ENCODE data around the gene NALCN.

NALCN gene

DNA sequence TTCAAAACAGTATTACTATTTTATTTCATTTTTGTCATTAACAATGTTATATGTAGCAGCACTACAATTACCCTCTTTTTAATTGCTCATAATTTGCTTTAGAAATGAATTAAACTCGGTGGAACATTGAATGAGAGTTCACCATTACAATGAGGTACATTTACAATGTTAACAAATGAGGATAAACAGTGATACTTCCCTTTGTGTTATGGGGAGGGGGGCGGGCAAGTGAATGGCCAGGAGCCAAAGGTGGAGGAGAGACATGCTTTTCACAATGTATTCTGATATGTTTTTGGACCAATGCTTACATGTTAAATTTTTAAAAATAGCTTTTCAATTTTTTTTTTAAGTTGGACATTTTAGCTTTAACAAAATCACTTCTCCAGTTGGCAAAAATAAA lies 34.2 kb downstream of the NALCN start:
- no peaks in the 10 kb centered on the region for H3K4me1 ChIP-seq (ENCODE audit: control insufficient read depth, insufficient read depth, low read length)
- H3K27me3 ChIP-seq (ENCODE audit: control insufficient read depth, insufficient read depth, low read length) = no peaks in the 10 kb centered on the region
- no peak overlapping the region for H3K27ac ChIP-seq (ENCODE audit: low read depth, low read length)
- H3K36me3 ChIP-seq (ENCODE audit: control insufficient read depth, insufficient read depth, low read length) = no peaks in the 10 kb centered on the region
- no peak overlapping the region for H3K9ac ChIP-seq (ENCODE audit: low read length)
- no peak overlapping the region for H3K4me3 ChIP-seq (ENCODE audit: low read length)

GRCh38 chr13:101360525-101360924 lies 55.8 kb downstream of the NALCN start:
- Histone ChIP-seq H3K9ac (ENCODE audit: low read length) (no peak overlapping the region), H3K27me3 (ENCODE audit: control insufficient read depth, insufficient read depth, low read length) (no peaks in the 10 kb centered on the region), H3K4me1 (ENCODE audit: control insufficient read depth, insufficient read depth, low read length) (no peaks in the 10 kb centered on the region), H3K27ac (ENCODE audit: low read depth, low read length) (no peak overlapping the region), H3K4me3 (ENCODE audit: low read length) (no peak overlapping the region), H3K36me3 (ENCODE audit: control insufficient read depth, insufficient read depth, low read length) (no peaks in the 10 kb centered on the region)

DNA sequence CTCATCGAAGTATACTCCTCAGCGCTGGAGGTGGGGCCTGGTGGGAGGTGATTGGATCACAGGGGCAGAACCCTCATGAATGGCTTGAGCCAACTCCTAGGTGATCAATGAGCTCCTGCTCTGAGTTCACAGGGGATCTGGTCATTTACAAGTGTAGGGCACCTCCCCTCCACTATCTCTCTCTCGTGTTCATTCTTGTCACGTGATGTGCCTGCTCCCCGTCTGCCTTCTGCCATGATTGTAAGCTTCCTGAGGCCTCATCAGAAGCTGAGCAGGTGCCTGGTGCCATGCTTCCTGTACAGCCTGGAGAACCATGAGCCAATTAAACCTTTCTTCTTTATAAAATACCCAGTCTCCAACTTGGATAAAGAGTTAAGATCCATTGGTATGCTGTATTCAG lies 61.4 kb downstream of the NALCN start:
- Histone ChIP-seq H3K27ac (ENCODE audit: low read depth, low read length) (no peak overlapping the region), H3K4me3 (ENCODE audit: low read length) (no peak overlapping the region), H3K27me3 (ENCODE audit: control insufficient read depth, insufficient read depth, low read length) (no peaks in the 10 kb centered on the region), H3K9ac (ENCODE audit: low read length) (no peak overlapping the region), H3K4me1 (ENCODE audit: control insufficient read depth, insufficient read depth, low read length) (no peaks in the 10 kb centered on the region), H3K36me3 (ENCODE audit: control insufficient read depth, insufficient read depth, low read length) (no peaks in the 10 kb centered on the region)

DNA sequence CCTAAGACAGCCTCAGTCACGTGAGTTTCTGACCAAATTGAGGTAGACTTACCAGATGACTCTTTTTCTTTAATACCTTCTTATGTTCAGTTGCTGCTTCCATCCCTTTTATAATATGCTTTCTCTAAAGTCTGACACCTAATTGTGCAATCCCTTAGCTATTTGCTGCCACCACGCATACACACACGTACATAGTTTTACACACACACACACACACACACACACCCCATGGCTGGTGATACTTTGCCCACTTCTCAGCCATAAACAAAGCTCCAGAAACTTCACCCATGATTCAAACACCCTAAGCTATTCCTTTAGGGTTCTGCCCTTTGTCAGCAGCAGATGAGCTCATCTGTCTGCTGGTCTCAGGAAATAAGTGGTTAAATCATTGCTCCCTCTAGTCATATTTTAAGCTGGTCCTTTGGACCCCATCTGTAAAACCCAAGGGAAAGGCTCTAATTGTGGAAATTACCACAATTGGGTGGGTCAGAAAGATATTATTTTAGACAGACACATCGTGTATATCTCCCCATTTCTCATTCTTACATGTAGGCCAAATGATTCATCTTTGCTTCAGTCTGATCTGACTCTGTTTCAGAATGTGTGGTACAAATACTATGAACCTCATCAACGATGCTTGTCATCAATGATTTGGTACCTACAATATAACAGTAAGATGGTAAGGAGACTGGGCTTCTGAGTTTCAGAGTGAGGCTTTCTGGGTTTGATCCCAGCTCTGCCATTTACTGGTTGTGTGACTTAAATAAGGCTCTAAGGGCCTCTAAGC lies 69.2 kb downstream of the NALCN start:
- H3K27ac ChIP-seq (ENCODE audit: low read depth, low read length) = no peak overlapping the region
- no peak overlapping the region for H3K9ac ChIP-seq (ENCODE audit: low read length)
- H3K4me3 ChIP-seq (ENCODE audit: low read length) = no peak overlapping the region
- no peaks in the 10 kb centered on the region for H3K27me3 ChIP-seq (ENCODE audit: control insufficient read depth, insufficient read depth, low read length)
- no peaks in the 10 kb centered on the region for H3K4me1 ChIP-seq (ENCODE audit: control insufficient read depth, insufficient read depth, low read length)
- H3K36me3 ChIP-seq (ENCODE audit: control insufficient read depth, insufficient read depth, low read length) = no peaks in the 10 kb centered on the region

DNA sequence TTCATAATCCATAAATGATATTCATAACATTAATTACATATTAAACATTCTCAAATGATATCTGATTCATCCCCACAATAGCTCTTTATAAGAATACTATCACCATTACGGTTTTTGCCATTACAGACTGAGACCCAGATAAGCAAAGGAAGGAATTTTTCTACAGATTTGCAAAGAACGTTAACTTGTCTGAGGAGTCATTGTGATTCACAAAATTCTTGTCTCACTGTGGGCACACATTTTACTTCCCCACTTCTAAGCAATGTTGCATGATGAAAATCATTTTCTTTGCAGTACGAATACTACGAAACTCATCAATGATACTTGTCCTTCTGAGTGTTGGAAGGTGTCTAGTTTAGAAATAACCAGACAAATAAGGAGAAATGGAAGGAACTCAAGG lies 70.1 kb downstream of the NALCN start:
- no peak overlapping the region for H3K27ac ChIP-seq (ENCODE audit: low read depth, low read length)
- no peak overlapping the region for H3K9ac ChIP-seq (ENCODE audit: low read length)
- H3K4me1 ChIP-seq (ENCODE audit: control insufficient read depth, insufficient read depth, low read length) = no peaks in the 10 kb centered on the region
- H3K4me3 ChIP-seq (ENCODE audit: low read length) = no peak overlapping the region
- no peaks in the 10 kb centered on the region for H3K27me3 ChIP-seq (ENCODE audit: control insufficient read depth, insufficient read depth, low read length)
- no peaks in the 10 kb centered on the region for H3K36me3 ChIP-seq (ENCODE audit: control insufficient read depth, insufficient read depth, low read length)

DNA sequence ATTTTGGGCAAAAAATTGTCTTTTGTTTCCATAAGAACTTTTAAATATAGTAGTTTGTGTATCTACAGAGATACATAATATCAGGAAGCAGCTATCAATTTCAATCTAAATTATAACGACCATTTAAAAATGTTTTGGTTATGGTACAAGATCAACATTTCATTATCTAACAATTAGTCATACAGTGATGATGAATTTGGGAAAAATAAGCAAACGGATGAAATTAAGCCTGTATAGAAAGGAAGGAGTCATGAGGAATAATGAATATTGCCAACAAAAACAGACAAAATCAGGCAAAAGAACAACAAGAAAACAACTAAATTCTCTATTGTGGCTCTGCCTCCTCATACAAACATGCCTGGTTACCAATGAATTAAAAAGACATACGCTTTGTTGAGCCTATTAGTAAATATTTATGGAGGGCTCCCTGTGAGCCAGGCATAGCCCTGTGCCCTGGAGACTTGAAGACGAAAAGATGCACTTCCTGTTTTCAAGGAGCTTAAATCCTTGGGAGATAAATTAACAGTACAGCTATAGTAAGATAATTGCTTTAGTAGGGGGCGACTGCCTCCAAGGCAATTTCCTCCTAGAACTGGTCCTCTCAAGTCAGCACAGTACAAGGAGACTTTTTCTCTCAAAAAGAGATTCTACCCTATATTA lies 73.0 kb downstream of the NALCN start:
- H3K27ac ChIP-seq (ENCODE audit: low read depth, low read length) = no peak overlapping the region
- no peak overlapping the region for H3K9ac ChIP-seq (ENCODE audit: low read length)
- H3K27me3 ChIP-seq (ENCODE audit: control insufficient read depth, insufficient read depth, low read length) = no peaks in the 10 kb centered on the region
- no peaks in the 10 kb centered on the region for H3K36me3 ChIP-seq (ENCODE audit: control insufficient read depth, insufficient read depth, low read length)
- H3K4me1 ChIP-seq (ENCODE audit: control insufficient read depth, insufficient read depth, low read length) = no peaks in the 10 kb centered on the region
- no peak overlapping the region for H3K4me3 ChIP-seq (ENCODE audit: low read length)

DNA sequence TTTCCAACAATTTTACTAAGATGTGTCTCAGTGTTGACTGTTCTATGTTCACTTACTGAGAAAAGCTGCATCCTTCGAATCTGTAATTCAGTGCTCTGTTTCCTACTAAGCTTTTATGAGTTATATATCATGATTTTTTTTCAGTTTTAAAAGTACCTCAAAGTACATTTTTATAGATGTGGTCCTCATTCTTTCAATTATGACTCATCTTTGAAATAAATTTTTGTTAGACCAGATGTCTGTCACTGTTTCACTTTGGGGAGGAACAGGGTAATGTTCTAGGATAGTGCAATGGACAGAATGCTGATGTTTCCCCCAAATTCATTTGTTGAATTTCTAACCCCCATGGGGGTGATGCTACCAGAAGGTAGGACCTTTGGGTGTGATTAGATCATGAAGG lies 74.8 kb downstream of the NALCN start:
- no peaks in the 10 kb centered on the region for H3K36me3 ChIP-seq (ENCODE audit: control insufficient read depth, insufficient read depth, low read length)
- no peaks in the 10 kb centered on the region for H3K27me3 ChIP-seq (ENCODE audit: control insufficient read depth, insufficient read depth, low read length)
- no peak overlapping the region for H3K9ac ChIP-seq (ENCODE audit: low read length)
- no peaks in the 10 kb centered on the region for H3K4me1 ChIP-seq (ENCODE audit: control insufficient read depth, insufficient read depth, low read length)
- no peak overlapping the region for H3K27ac ChIP-seq (ENCODE audit: low read depth, low read length)
- no peak overlapping the region for H3K4me3 ChIP-seq (ENCODE audit: low read length)

- Histone ChIP-seq H3K27me3 (ENCODE audit: control insufficient read depth, insufficient read depth, low read length) (no peaks in the 10 kb centered on the region), H3K9ac (ENCODE audit: low read length) (no peak overlapping the region), H3K27ac (ENCODE audit: low read depth, low read length) (no peak overlapping the region), H3K36me3 (ENCODE audit: control insufficient read depth, insufficient read depth, low read length) (no peaks in the 10 kb centered on the region), H3K4me3 (ENCODE audit: low read length) (no peak overlapping the region), H3K4me1 (ENCODE audit: control insufficient read depth, insufficient read depth, low read length) (no peaks in the 10 kb centered on the region)
These were observed 77.1 kb downstream of the NALCN start for GRCh38 chr13:101339202-101339601.

DNA sequence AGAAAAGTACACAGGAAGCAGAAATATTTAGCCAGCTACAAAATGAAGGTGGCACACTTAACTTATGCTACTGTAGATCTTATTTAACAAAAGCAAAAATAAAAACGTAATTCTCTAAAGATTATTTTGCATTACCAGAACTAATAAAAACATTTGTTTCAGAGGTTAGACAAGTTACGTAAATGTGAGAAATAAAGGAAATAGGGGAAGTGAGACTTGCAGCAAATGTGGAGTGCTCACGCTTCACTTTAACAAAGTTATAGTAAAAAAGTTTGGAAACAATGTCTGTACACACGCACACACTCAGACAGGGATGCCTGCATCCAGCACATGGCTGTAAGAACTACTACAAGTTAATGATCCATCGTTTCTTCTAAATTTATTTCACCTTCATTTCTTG lies 83.7 kb downstream of the NALCN start:
- H3K9ac ChIP-seq (ENCODE audit: low read length) = no peak overlapping the region
- no peaks in the 10 kb centered on the region for H3K4me1 ChIP-seq (ENCODE audit: control insufficient read depth, insufficient read depth, low read length)
- H3K27ac ChIP-seq (ENCODE audit: low read depth, low read length) = no peak overlapping the region
- no peak overlapping the region for H3K4me3 ChIP-seq (ENCODE audit: low read length)
- H3K36me3 ChIP-seq (ENCODE audit: control insufficient read depth, insufficient read depth, low read length) = no peaks in the 10 kb centered on the region
- no peaks in the 10 kb centered on the region for H3K27me3 ChIP-seq (ENCODE audit: control insufficient read depth, insufficient read depth, low read length)

GRCh38 chr13:101331731-101332130 lies 84.6 kb downstream of the NALCN start:
- Histone ChIP-seq H3K27ac (ENCODE audit: low read depth, low read length) (no peak overlapping the region), H3K4me1 (ENCODE audit: control insufficient read depth, insufficient read depth, low read length) (no peaks in the 10 kb centered on the region), H3K4me3 (ENCODE audit: low read length) (no peak overlapping the region), H3K9ac (ENCODE audit: low read length) (no peak overlapping the region), H3K27me3 (ENCODE audit: control insufficient read depth, insufficient read depth, low read length) (no peaks in the 10 kb centered on the region), H3K36me3 (ENCODE audit: control insufficient read depth, insufficient read depth, low read length) (no peaks in the 10 kb centered on the region)

DNA sequence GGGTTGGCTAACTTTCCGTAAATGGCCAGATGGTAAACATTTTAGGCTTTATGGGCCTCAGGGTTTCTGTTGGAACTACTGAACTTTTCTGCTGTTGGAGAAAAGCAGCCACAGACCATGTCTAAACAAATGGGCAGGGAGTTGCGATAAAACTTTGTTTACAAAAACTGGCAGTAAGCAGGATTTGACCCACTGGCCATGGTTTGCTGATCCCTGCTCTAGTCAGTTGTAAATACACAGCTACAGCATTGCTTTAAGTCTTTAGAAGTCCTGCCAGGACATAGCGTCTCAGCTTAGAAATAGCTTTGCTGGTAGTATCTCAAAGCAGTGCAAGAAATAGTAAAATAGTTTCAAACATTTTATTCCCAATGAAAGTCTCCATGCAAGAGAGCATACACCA lies 88.4 kb downstream of the NALCN start:
- Histone ChIP-seq H3K27ac (ENCODE audit: low read depth, low read length) (no peak overlapping the region), H3K9ac (ENCODE audit: low read length) (no peak overlapping the region), H3K36me3 (ENCODE audit: control insufficient read depth, insufficient read depth, low read length) (no peaks in the 10 kb centered on the region), H3K27me3 (ENCODE audit: control insufficient read depth, insufficient read depth, low read length) (no peaks in the 10 kb centered on the region), H3K4me3 (ENCODE audit: low read length) (no peak overlapping the region), H3K4me1 (ENCODE audit: control insufficient read depth, insufficient read depth, low read length) (no peaks in the 10 kb centered on the region)

GRCh38 chr13:101326710-101327109 lies 89.6 kb downstream of the NALCN start:
- Histone ChIP-seq H3K4me3 (ENCODE audit: low read length) (no peak overlapping the region), H3K4me1 (ENCODE audit: control insufficient read depth, insufficient read depth, low read length) (no peaks in the 10 kb centered on the region), H3K9ac (ENCODE audit: low read length) (no peak overlapping the region), H3K27me3 (ENCODE audit: control insufficient read depth, insufficient read depth, low read length) (no peaks in the 10 kb centered on the region), H3K36me3 (ENCODE audit: control insufficient read depth, insufficient read depth, low read length) (no peaks in the 10 kb centered on the region), H3K27ac (ENCODE audit: low read depth, low read length) (no peak overlapping the region)

GRCh38 chr13:101325423-101325822 lies 90.9 kb downstream of the NALCN start:
- Histone ChIP-seq H3K4me3 (ENCODE audit: low read length) (no peak overlapping the region), H3K27me3 (ENCODE audit: control insufficient read depth, insufficient read depth, low read length) (no peaks in the 10 kb centered on the region), H3K4me1 (ENCODE audit: control insufficient read depth, insufficient read depth, low read length) (no peaks in the 10 kb centered on the region), H3K36me3 (ENCODE audit: control insufficient read depth, insufficient read depth, low read length) (no peaks in the 10 kb centered on the region), H3K9ac (ENCODE audit: low read length) (no peak overlapping the region), H3K27ac (ENCODE audit: low read depth, low read length) (no peak overlapping the region)

Data from rectal smooth muscle tissue (tissue), 1 donor.